HepG2 (cell line): ENCODE results near the gene SYNGR2.

ENCODE experiments used
- CREB1 ChIP-seq, 2 experiments: fragments of 450-650 bp in 1 of 2; IDR thresholded peaks; 2 replicates each; pipeline ENCODE4 v1.6.1; 2016 to 2017; ENCODE audit warnings: control low read depth in 1 of 2, mild to moderate bottlenecking in 1 of 2, missing compliant biosample characterization in 1 of 2, missing genetic modification characterization in 1 of 2
- HOXA3 ChIP-seq: sonication (generic); formaldehyde crosslinking; IDR thresholded peaks from 2 replicates; pipeline ENCODE4 v1.5.0; 2020; ENCODE audit warnings: missing genetic modification reagents
- POLR2A ChIP-seq, 2 experiments: IDR thresholded peaks; 2 replicates each; pipeline ENCODE4 v1.6.1; 2011; ENCODE audit warnings: low read depth in 2 of 2, low read length in 2 of 2, mild to moderate bottlenecking in 1 of 2, moderate library complexity in 1 of 2; ENCODE audit not compliant: insufficient read depth in 1 of 2
- SAFB2 ChIP-seq: sonication (generic); formaldehyde crosslinking; IDR thresholded peaks from 2 replicates; pipeline ENCODE4 v1.5.1; 2020; ENCODE audit warnings: missing genetic modification reagents, low read depth, mild to moderate bottlenecking, borderline replicate concordance
- SIN3A ChIP-seq: IDR thresholded peaks from 2 replicates; pipeline ENCODE4 v1.6.1; 2011; ENCODE audit warnings: low read depth, mild to moderate bottlenecking, control low read depth, low read length, borderline replicate concordance
- ZBTB37 ChIP-seq: sonication (generic); formaldehyde crosslinking; IDR thresholded peaks from 2 replicates; pipeline ENCODE4 v1.4.0; 2020; ENCODE audit warnings: mild to moderate bottlenecking, missing genetic modification reagents
- ZNF589 ChIP-seq: sonication (generic); formaldehyde crosslinking; conservative IDR thresholded peaks from 2 replicates; pipeline ENCODE4 v1.8.0; 2022; ENCODE audit warnings: mild to moderate bottlenecking, moderate library complexity, missing genetic modification reagents
- TF ChIP-seq, protein P1 (sequence below): IDR thresholded peaks from 2 replicates; pipeline ENCODE4 v1.6.1; 2016; ENCODE audit warnings: control low read depth
- TF ChIP-seq, protein P2 (sequence below): sonication (generic); formaldehyde crosslinking; IDR thresholded peaks from 2 replicates; pipeline ENCODE4 v1.5.0; 2020; ENCODE audit warnings: mild to moderate bottlenecking, missing genetic modification reagents, moderate library complexity
- TF ChIP-seq, protein P3 (sequence below): fragments of 450-650 bp; IDR thresholded peaks from 2 replicates; pipeline ENCODE4 v1.6.1; 2016

DNA sequence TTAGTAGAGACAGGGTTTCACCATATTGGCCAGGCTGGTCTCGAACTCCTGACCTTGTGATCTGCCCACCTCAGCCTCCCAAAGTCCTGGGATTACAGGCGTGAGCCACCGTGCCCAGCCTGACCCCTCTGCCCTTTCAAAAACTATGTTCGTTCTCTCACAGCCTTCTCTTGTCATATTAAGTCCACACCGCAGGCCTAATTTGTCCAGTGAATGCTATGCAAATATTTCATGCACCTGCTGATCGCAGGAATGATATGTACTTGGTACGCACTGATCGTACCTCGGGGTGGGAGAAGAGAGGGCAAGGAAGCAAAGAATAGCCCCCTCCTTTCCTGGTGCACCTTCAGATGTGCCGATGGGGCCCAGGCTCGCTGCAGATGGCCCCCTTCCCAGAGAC is 42.7 kb downstream of the SYNGR2 start:
- TF ChIP-seq ZBTB37 (no peak), CREB1 (IDR thresholded peaks at IDR 0.05) (no peak), CREB1 (CRISPR knock-in tag; IDR thresholded peaks at IDR 0.05) (no peak), ZNF589 (no peak), SAFB2 (CRISPR knock-in tag) (no peak), HOXA3 (CRISPR knock-in tag) (no peak), POLR2A (IDR thresholded peaks at IDR 0.05; ENCODE audit: insufficient read depth in 1 of 2, low read depth in 2 of 2, low read length in 2 of 2) (no peak), SIN3A (no peak)
- TF ChIP-seq, protein P1, sequence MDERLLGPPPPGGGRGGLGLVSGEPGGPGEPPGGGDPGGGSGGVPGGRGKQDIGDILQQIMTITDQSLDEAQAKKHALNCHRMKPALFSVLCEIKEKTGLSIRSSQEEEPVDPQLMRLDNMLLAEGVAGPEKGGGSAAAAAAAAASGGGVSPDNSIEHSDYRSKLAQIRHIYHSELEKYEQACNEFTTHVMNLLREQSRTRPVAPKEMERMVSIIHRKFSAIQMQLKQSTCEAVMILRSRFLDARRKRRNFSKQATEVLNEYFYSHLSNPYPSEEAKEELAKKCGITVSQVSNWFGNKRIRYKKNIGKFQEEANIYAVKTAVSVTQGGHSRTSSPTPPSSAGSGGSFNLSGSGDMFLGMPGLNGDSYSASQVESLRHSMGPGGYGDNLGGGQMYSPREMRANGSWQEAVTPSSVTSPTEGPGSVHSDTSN = no peak
- TF ChIP-seq, protein P2, sequence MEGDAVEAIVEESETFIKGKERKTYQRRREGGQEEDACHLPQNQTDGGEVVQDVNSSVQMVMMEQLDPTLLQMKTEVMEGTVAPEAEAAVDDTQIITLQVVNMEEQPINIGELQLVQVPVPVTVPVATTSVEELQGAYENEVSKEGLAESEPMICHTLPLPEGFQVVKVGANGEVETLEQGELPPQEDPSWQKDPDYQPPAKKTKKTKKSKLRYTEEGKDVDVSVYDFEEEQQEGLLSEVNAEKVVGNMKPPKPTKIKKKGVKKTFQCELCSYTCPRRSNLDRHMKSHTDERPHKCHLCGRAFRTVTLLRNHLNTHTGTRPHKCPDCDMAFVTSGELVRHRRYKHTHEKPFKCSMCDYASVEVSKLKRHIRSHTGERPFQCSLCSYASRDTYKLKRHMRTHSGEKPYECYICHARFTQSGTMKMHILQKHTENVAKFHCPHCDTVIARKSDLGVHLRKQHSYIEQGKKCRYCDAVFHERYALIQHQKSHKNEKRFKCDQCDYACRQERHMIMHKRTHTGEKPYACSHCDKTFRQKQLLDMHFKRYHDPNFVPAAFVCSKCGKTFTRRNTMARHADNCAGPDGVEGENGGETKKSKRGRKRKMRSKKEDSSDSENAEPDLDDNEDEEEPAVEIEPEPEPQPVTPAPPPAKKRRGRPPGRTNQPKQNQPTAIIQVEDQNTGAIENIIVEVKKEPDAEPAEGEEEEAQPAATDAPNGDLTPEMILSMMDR (CRISPR knock-in tag) = no peak
- TF ChIP-seq, protein P3, sequence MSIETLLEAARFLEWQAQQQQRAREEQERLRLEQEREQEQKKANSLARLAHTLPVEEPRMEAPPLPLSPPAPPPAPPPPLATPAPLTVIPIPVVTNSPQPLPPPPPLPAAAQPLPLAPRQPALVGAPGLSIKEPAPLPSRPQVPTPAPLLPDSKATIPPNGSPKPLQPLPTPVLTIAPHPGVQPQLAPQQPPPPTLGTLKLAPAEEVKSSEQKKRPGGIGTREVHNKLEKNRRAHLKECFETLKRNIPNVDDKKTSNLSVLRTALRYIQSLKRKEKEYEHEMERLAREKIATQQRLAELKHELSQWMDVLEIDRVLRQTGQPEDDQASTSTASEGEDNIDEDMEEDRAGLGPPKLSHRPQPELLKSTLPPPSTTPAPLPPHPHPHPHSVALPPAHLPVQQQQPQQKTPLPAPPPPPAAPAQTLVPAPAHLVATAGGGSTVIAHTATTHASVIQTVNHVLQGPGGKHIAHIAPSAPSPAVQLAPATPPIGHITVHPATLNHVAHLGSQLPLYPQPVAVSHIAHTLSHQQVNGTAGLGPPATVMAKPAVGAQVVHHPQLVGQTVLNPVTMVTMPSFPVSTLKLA = no peak
